Measurements from ENCODE around the gene NCKAP1. TPM values are rescaled to one million over a fixed set of nuclear protein-coding genes. Genes with fewer than 3 reads are reported as not detected.

NCKAP1 gene
- total RNA-seq, 1 donor from 2014 or later: 171 TPM

- DNase-seq: no peak
Measured at GRCh38 chr2:182867426-182868053, 170.7 kb downstream of the NCKAP1 start.

- peak; percentile 44 for DNase-seq
Measured at GRCh38 chr2:182866461-182867406, 171.5 kb downstream of the NCKAP1 start, which contains the start of gene FRZB. Gene FRZB, minus strand, starts transcription at chr2:182866637. Its CDS starts 85 bp downstream, at chr2:182866552.

GRCh38 chr2:182866095-182866460 is 172.2 kb downstream of the NCKAP1 start:
- DNase-seq: no peak

- no peak for DNase-seq
Measured at GRCh38 chr2:182864949-182865570, 173.2 kb downstream of the NCKAP1 start.

GRCh38 chr2:182863642-182864041 is 174.6 kb downstream of the NCKAP1 start:
- no peak for DNase-seq

- DNase-seq: no peak
Measured at GRCh38 chr2:182862091-182862490, 176.2 kb downstream of the NCKAP1 start.

GRCh38 chr2:182860858-182861257 is 177.4 kb downstream of the NCKAP1 start:
- DNase-seq: no peak

Other genes with a start within 250 kb of the NCKAP1 start
- gene FRZB, start 171.8 kb downstream of the NCKAP1 start, total RNA-seq: 0.37 and 0.68 TPM in 2 replicates
- 2.6 and 4.4 TPM in 2 replicates for gene DUSP19, start 40.3 kb upstream of the NCKAP1 start, total RNA-seq
- 13.8 and 20.1 TPM in 2 replicates for gene NUP35, start 86.0 kb upstream of the NCKAP1 start, total RNA-seq